Measurements from ENCODE around the gene LRMDA. TPM values are rescaled to one million over a fixed set of nuclear protein-coding genes. Genes with fewer than 3 reads are reported as not detected.

Gene LRMDA
- total RNA-seq, 2 experiments from 2014 or later: not detected

- DNase-seq: no peak
- Mint-ChIP-seq H3K27ac (no peak overlapping the region), H3K4me3 (no peak overlapping the region), H3K9me3 (peaks cover 2% of the 10 kb centered on the region), H3K4me1 (no peaks in the 10 kb centered on the region), H3K27me3 (no peaks in the 10 kb centered on the region), H3K36me3 (ENCODE audit: low read depth) (no peaks in the 10 kb centered on the region)
- ChIA-PET POLR2A (no interaction called here), CTCF (no interaction called here)
Measured at GRCh38 chr10:76114581-76115001, 683.2 kb downstream of the LRMDA start.

GRCh38 chr10:76115131-76115470 lies 683.7 kb downstream of the LRMDA start:
- H3K27ac Mint-ChIP-seq: no peak overlapping the region
- peaks cover 2% of the 10 kb centered on the region for H3K9me3 Mint-ChIP-seq
- no peak for DNase-seq
- H3K36me3 Mint-ChIP-seq (ENCODE audit: low read depth): no peaks in the 10 kb centered on the region
- no peak overlapping the region for H3K4me3 Mint-ChIP-seq
- ChIA-PET POLR2A (no interaction called here), CTCF (no interaction called here)
- no peaks in the 10 kb centered on the region for H3K27me3 Mint-ChIP-seq
- no peaks in the 10 kb centered on the region for H3K4me1 Mint-ChIP-seq

GRCh38 chr10:76115471-76116155 lies 684.2 kb downstream of the LRMDA start:
- Mint-ChIP-seq H3K27me3 (no peaks in the 10 kb centered on the region), H3K27ac (no peak overlapping the region), H3K9me3 (peaks cover 2% of the 10 kb centered on the region), H3K36me3 (ENCODE audit: low read depth) (no peaks in the 10 kb centered on the region), H3K4me3 (no peak overlapping the region), H3K4me1 (no peaks in the 10 kb centered on the region)
- POLR2A ChIA-PET: no interaction called here
- CTCF ChIA-PET: no interaction called here
- DNase-seq: no peak

GRCh38 chr10:76116523-76116922 lies 685.1 kb downstream of the LRMDA start:
- Mint-ChIP-seq H3K4me1 (no peaks in the 10 kb centered on the region), H3K27ac (no peak overlapping the region), H3K9me3 (no peaks in the 10 kb centered on the region), H3K27me3 (no peaks in the 10 kb centered on the region), H3K4me3 (no peak overlapping the region), H3K36me3 (ENCODE audit: low read depth) (no peaks in the 10 kb centered on the region)
- ChIA-PET CTCF (no interaction called here), POLR2A (no interaction called here)
- no peak for DNase-seq

- DNase-seq: no peak
- Mint-ChIP-seq H3K27me3 (no peaks in the 10 kb centered on the region), H3K4me1 (no peaks in the 10 kb centered on the region), H3K9me3 (no peaks in the 10 kb centered on the region), H3K4me3 (no peak overlapping the region), H3K27ac (no peak overlapping the region), H3K36me3 (ENCODE audit: low read depth) (no peaks in the 10 kb centered on the region)
- ChIA-PET POLR2A (no interaction called here), CTCF (interaction anchor here (0.6 to 1.1 kb wide), 2 partner anchors 19 to 66 kb away, joined by 3 read pairs; no protein-coding TSS in a partner anchor)
Measured at GRCh38 chr10:76117949-76118348, 686.5 kb downstream of the LRMDA start.

GRCh38 chr10:76119036-76119435 lies 687.6 kb downstream of the LRMDA start:
- Mint-ChIP-seq H3K4me3 (no peak overlapping the region), H3K27me3 (no peaks in the 10 kb centered on the region), H3K9me3 (no peaks in the 10 kb centered on the region), H3K36me3 (ENCODE audit: low read depth) (no peaks in the 10 kb centered on the region), H3K27ac (no peak overlapping the region), H3K4me1 (no peaks in the 10 kb centered on the region)
- no peak for DNase-seq
- CTCF ChIA-PET: no interaction called here
- POLR2A ChIA-PET: no interaction called here

- no peak for DNase-seq
- Mint-ChIP-seq H3K27ac (no peak overlapping the region), H3K4me3 (no peak overlapping the region), H3K9me3 (no peaks in the 10 kb centered on the region), H3K4me1 (no peaks in the 10 kb centered on the region), H3K36me3 (ENCODE audit: low read depth) (no peaks in the 10 kb centered on the region), H3K27me3 (no peaks in the 10 kb centered on the region)
- POLR2A ChIA-PET: no interaction called here
- CTCF ChIA-PET: no interaction called here
Measured at GRCh38 chr10:76119515-76119914, 688.1 kb downstream of the LRMDA start.

- H3K36me3 Mint-ChIP-seq (ENCODE audit: low read depth): no peaks in the 10 kb centered on the region
- ChIA-PET CTCF (no interaction called here), POLR2A (no interaction called here)
- no peaks in the 10 kb centered on the region for H3K9me3 Mint-ChIP-seq
- no peak for DNase-seq
- no peak overlapping the region for H3K27ac Mint-ChIP-seq
- H3K4me3 Mint-ChIP-seq: no peak overlapping the region
- H3K27me3 Mint-ChIP-seq: no peaks in the 10 kb centered on the region
- H3K4me1 Mint-ChIP-seq: no peaks in the 10 kb centered on the region
Measured at GRCh38 chr10:76122056-76122455, 690.6 kb downstream of the LRMDA start.

- Mint-ChIP-seq H3K4me1 (no peaks in the 10 kb centered on the region), H3K27me3 (no peaks in the 10 kb centered on the region), H3K9me3 (no peaks in the 10 kb centered on the region), H3K27ac (no peak overlapping the region), H3K36me3 (ENCODE audit: low read depth) (no peaks in the 10 kb centered on the region), H3K4me3 (no peak overlapping the region)
- ChIA-PET CTCF (no interaction called here), POLR2A (no interaction called here)
- DNase-seq: no peak
Measured at GRCh38 chr10:76124280-76124679, 692.9 kb downstream of the LRMDA start.

- Mint-ChIP-seq H3K36me3 (ENCODE audit: low read depth) (no peaks in the 10 kb centered on the region), H3K27ac (no peak overlapping the region), H3K4me3 (no peak overlapping the region), H3K9me3 (no peaks in the 10 kb centered on the region), H3K4me1 (no peaks in the 10 kb centered on the region), H3K27me3 (no peaks in the 10 kb centered on the region)
- ChIA-PET POLR2A (no interaction called here), CTCF (no interaction called here)
- no peak for DNase-seq
Measured at GRCh38 chr10:76125900-76126299, 694.5 kb downstream of the LRMDA start.

- Mint-ChIP-seq H3K4me1 (no peaks in the 10 kb centered on the region), H3K9me3 (no peaks in the 10 kb centered on the region), H3K36me3 (ENCODE audit: low read depth) (no peaks in the 10 kb centered on the region), H3K27ac (no peak overlapping the region), H3K4me3 (no peak overlapping the region), H3K27me3 (no peaks in the 10 kb centered on the region)
- DNase-seq: no peak
- ChIA-PET POLR2A (no interaction called here), CTCF (no interaction called here)
Measured at GRCh38 chr10:76126607-76127527, 695.4 kb downstream of the LRMDA start.

GRCh38 chr10:76127984-76128589 lies 696.7 kb downstream of the LRMDA start:
- no peak for DNase-seq
- H3K4me1 Mint-ChIP-seq: no peaks in the 10 kb centered on the region
- H3K27ac Mint-ChIP-seq: no peak overlapping the region
- H3K36me3 Mint-ChIP-seq (ENCODE audit: low read depth): no peaks in the 10 kb centered on the region
- POLR2A ChIA-PET: no interaction called here
- CTCF ChIA-PET: no interaction called here
- H3K27me3 Mint-ChIP-seq: no peaks in the 10 kb centered on the region
- H3K9me3 Mint-ChIP-seq: no peaks in the 10 kb centered on the region
- no peak overlapping the region for H3K4me3 Mint-ChIP-seq

- no peak overlapping the region for H3K27ac Mint-ChIP-seq
- H3K9me3 Mint-ChIP-seq: no peaks in the 10 kb centered on the region
- no peaks in the 10 kb centered on the region for H3K36me3 Mint-ChIP-seq (ENCODE audit: low read depth)
- no peaks in the 10 kb centered on the region for H3K4me1 Mint-ChIP-seq
- CTCF ChIA-PET: interaction anchor here (0.6 kb wide), 1 partner anchor 172 kb away, joined by 3 read pairs; no protein-coding TSS in a partner anchor
- no peaks in the 10 kb centered on the region for H3K27me3 Mint-ChIP-seq
- POLR2A ChIA-PET: no interaction called here
- DNase-seq: no peak
- no peak overlapping the region for H3K4me3 Mint-ChIP-seq
Measured at GRCh38 chr10:76129213-76129612, 697.8 kb downstream of the LRMDA start.

Measured in activated CD4-positive, alpha-beta T cell treated with anti-CD3 and anti-CD28 coated beads, Interleukin-2, amount 10 ng/mL, durations not matched to agents 7 days and 5 days (primary cell).